HPDE6-E6E7 (cell line): ENCODE results near the gene OSBP.
A peak's percentile ranks its signal among the peaks of the same experiment; 100 is the strongest.
"Not testable (repeated sequence)": the region's sequence is repeated elsewhere in the genome, so short reads cannot be mapped to it uniquely, and the experiment has no call there.

Experiments
- DNase-seq: peaks from one replicate; pipeline ENCODE4 v3.0.0; 2011; ENCODE audit warnings: missing footprints; ENCODE audit errors: extremely low spot score

OSBP gene

GRCh38 chr11:59615637-59616395 is at the start of gene OSBP:
OSBP (minus strand) TSS chr11:59615774; CDS start chr11:59615664, 110 bp downstream.
- peak; percentile 98 for DNase-seq

DNA sequence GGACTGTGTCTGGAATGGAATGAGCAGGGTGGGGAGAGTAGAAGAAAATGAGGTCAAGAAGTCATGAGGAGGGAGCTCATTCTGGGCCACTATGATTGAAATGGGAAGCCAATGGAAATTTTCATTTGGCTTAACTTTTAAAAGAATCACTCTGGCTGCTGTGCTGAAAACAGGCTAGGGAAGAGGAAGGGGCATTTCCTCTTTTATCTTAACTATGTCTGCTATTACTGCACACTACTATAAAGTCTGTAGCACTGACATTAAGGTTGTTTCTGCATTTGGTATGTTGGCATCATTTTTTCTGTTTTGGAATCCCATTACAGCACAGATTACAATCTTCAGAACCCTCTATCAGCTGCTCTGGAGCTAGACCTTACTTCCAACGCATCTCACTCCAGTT is 45.0 kb upstream of the OSBP start:
- DNase-seq = no peak

- DNase-seq = no peak
These were observed 44.4 kb upstream of the OSBP start for GRCh38 chr11:59659981-59660380.

GRCh38 chr11:59658036-59658435 is 42.5 kb upstream of the OSBP start:
- DNase-seq = no peak

DNA sequence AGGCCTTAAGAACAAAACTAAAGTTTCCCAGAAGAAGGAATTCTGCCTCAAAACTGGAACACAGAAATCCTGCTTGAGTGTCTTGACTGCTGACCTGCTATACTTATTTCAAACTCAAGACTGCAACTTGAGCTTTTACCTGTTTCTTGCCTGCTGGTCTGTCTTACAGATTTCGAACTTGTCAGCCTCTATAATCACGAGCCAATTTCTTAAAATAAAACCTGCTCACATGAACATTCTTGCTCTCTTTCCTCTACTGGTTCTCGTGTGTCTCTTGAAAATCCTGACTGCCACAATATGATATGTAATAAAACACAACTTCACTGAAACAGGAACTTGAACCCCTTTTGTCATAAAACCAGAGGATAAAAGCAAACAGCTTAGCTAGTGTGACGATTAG is 39.3 kb upstream of the OSBP start:
- no peak for DNase-seq

GRCh38 chr11:59647245-59647980 is 31.8 kb upstream of the OSBP start:
- DNase-seq = no peak

GRCh38 chr11:59644528-59644927 is 29.0 kb upstream of the OSBP start:
- no peak for DNase-seq

- DNase-seq = no peak
These were observed 27.8 kb upstream of the OSBP start for GRCh38 chr11:59643390-59643789.

- no peak for DNase-seq
These were observed 25.6 kb upstream of the OSBP start for GRCh38 chr11:59641156-59641555.

- no peak for DNase-seq
These were observed 14.9 kb upstream of the OSBP start for GRCh38 chr11:59630493-59630892.

GRCh38 chr11:59629996-59630395 is 14.4 kb upstream of the OSBP start:
- no peak for DNase-seq

- DNase-seq = not testable (repeated sequence)
These were observed 11.4 kb upstream of the OSBP start for GRCh38 chr11:59626969-59627368.

DNA sequence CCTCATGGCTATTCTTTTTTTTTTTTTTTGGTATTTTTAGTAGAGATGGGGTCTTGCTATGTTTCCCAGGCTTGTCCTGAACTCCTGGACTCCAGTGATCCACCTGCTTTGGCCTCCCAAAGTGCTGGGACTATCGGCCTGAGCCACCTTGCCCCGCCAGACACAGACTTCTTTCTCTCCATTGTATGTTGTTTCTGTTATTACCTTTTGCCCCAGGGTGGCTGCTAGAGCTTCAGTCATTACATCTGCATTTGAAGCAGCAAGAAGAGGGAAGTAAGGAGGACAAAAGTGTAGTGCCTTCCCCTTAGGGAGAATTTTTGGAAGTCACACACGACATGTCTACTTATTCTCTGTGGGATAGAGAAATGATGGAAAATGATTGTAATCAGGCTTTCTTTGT is 10.1 kb upstream of the OSBP start:
- DNase-seq = no peak

- no peak for DNase-seq
These were observed 2.3 kb upstream of the OSBP start for GRCh38 chr11:59617876-59618275.

GRCh38 chr11:59616396-59616982 is 915 bp upstream of the OSBP start:
- DNase-seq = peak; percentile 9

- DNase-seq = peak; percentile 40
These were observed 396 bp downstream of the OSBP start for GRCh38 chr11:59615120-59615636.

GRCh38 chr11:59614277-59615119 is 1.1 kb downstream of the OSBP start:
- no peak for DNase-seq

DNA sequence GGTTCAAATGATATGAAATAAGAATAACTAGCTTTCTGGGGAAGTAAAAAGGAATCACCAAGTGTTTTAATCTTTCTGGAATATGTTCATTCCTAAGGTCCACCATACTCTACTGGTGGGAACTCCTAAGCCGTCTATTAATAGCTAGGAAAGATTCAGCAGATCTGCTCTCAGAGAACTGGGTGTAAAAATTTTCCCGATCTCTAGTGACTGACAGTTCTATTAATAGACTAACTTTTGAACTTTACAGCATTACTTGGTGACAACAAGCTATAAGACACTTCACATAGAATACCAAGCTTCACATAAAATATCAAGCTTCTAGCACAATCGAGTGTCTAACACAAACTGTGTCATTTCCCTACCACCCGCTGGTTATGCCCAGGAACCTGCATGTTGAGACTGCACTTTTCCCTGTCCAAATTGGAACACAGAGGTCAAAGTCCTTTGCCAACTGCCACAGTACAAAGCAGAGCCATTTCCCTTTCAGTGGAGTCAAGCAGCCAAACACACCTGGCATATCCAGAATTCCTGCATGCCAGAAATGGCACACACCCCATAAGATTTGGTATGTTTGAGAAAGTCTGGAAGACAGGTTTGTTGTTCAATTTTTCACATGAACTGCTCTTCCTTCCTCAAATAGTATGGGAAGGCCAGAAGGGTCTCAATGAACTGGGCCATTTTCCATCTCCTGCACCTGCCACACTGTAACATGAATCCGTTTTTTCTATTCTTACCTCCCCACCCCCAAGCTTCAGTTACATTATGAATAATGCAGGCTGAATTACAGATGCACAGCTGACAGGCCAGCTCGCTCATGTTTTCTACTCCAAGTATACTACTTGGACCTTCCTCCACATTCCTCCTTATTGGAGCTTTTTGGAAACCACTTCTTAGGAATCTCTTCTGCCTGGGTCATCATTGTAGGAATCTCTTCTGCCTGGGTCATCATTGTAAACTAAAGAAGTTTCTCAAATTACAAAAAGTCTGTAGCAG is 3.7 kb downstream of the OSBP start:
- DNase-seq = no peak

- no peak for DNase-seq
These were observed 5.3 kb downstream of the OSBP start for GRCh38 chr11:59610289-59610688.

GRCh38 chr11:59607703-59608454 is 7.7 kb downstream of the OSBP start:
- DNase-seq = no peak
